Embryonic facial prominence (tissue), 1 donor: ENCODE data around the gene MARCHF9.

ENCODE experiments used
- DNase-seq: peaks from one replicate; pipeline ENCODE4 v3.0.0-alpha.2; 2016; ENCODE audit errors: extremely low spot score

The MARCHF9 gene

GRCh38 chr12:57724003-57724935, 30.6 kb upstream of the MARCHF9 start:
- DNase-seq = no peak

DNA sequence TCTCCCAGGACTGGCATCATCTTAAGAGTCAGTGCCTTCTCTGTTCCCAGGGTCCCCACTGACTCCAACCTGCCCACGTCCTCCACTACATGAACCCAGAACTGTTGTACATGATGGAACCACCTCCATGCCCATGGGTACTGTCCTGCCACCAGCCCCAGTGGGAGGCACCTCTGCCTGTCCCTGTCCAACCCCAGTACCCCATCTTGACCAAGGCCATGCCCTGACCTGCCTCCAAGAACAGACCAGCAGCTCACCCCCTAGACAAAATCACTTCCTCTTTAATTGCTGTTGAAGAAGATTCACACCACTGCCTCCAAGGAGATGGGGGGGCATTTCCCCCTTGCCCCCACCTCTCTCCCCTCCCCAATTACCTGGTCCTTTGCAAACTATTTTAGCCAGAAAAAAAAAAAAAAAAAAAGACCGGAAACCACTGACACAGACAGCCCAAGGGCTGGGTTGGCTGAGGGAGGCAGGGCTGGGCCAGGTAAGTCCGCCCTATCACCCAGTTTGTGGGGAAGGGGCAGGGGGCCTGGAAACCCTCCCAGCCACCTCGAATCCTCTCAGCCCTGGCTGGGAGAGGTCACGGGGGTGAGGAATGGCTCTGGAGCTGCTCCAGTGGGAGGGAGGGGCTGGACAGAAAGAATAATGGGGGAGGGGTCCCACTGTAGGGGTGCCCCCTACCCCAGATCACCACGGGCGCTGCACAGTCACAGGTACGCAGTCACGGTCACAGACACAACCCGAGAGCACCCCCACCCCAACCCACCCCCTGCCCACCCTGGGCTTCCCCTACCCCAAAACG, 29.8 kb upstream of the MARCHF9 start:
- no peak for DNase-seq

DNA sequence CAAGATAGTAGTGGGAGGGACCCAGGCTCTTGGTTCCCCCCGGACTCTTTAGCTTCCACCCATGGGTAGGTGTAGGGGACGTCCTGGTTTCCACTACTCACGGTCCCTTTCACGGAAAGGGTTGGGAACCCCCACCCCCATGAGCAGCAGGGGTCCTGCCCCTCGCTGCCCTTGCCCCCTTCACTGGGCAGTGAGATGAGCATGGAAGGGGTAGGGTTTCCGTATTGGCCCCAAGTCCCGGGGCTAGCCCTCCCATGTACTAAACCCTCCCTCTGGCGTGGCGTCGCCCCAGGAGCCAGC, 29.1 kb upstream of the MARCHF9 start:
- no peak for DNase-seq

GRCh38 chr12:57726151-57726883, 28.6 kb upstream of the MARCHF9 start:
- no peak for DNase-seq

DNA sequence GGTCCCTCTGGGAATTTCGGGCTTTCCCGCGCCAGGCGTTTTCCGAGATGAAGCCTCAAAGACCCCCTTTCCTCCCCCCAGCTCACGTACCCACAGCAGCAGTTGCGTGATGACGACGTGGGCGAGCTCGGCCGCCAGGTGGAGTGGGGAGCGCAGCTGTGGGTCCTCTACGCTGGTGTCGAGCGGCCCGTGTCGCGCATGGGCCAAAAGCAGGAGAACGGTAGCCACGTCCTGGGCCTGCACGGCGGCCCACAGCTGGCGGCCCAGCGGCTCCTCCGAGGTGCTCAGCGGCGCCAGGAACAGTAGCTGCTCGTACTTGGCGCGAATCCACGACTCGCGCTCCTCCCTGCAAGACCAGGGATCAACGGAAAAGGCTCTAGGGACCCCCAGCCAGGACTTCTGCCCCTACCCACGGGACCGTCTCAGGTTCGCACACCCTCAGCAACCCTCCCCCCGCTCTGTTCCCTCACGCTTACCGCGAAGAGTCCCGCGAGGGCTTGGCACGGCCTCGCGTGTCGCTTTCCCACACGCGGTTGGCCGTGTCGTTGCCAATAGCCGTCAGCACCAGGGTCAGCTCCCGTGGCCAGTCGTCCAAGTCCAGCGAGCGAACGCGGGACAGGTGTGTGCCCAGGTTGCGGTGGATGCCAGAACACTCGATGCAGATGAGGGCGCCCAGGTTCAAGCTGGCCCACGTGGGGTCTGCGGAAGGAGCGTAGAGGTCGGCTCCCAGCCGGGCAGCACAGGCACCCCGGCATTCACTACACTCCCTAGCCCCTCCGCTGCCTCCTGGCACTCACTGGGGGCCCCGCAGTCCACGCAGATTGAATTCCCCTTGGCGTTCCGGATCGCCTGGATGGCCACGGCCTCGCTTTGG, 27.8 kb upstream of the MARCHF9 start:
- no peak for DNase-seq

DNA sequence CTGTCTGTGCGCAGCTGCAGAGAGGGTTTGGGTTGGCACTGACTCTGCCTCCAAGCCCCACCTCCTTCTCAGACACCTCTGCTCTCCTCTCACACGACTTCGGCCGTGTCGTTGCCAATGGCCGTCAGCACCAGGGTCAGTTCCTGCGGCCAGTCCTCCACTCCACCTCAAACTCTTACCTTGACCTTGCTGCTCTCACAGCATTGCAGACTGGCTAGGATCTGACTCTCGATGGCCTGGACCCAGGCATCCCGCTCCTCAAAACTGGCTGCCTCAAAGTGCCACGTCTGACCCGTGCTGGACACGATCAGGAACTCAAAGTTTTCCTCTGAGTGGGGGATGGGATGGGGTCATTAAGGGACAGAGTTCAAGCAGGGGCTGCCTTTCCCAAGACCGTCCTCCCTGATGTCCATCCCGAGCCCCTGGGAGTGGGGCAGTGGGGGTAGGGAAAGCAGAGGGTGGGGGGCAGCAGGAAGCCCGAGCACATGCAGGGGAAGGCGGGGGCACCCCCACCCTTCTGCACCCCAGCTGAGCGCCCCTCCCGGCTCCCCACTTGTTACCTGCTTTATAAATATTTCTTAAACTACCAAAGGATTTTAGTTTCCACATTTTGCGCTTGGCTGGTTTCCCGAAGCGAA, 27.0 kb upstream of the MARCHF9 start:
- no peak for DNase-seq

DNA sequence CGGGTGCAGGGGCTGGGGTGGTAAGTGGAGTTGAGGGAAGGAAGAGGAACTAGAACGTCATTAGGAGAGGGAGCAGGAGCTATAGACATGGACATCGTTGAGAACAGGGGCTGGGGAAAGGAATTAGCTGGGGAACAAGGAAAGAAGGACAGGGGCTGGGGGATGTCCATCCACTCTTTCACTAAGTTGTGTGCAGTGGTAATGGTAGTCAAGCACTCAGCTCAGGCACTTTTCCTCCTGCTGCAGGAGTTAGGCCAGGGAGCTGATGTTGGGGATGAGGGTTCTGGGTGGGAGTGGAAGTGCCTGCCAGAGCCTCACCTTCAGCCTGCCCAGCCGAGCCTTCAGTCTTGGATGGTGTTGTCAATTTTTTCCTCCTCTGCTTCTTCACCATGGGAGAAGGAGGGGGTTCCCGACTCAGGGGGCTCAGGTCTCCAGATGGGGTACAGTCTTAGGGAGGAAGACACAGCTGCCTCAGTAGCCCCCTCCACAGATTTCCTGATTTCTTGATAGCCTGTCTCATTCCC, 25.5 kb upstream of the MARCHF9 start:
- DNase-seq = no peak

- DNase-seq = no peak
These were observed 24.4 kb upstream of the MARCHF9 start for GRCh38 chr12:57730336-57731067.

- DNase-seq = no peak
These were observed 23.4 kb upstream of the MARCHF9 start for GRCh38 chr12:57731411-57732080.

- no peak for DNase-seq
These were observed 22.6 kb upstream of the MARCHF9 start for GRCh38 chr12:57732270-57732669.

DNA sequence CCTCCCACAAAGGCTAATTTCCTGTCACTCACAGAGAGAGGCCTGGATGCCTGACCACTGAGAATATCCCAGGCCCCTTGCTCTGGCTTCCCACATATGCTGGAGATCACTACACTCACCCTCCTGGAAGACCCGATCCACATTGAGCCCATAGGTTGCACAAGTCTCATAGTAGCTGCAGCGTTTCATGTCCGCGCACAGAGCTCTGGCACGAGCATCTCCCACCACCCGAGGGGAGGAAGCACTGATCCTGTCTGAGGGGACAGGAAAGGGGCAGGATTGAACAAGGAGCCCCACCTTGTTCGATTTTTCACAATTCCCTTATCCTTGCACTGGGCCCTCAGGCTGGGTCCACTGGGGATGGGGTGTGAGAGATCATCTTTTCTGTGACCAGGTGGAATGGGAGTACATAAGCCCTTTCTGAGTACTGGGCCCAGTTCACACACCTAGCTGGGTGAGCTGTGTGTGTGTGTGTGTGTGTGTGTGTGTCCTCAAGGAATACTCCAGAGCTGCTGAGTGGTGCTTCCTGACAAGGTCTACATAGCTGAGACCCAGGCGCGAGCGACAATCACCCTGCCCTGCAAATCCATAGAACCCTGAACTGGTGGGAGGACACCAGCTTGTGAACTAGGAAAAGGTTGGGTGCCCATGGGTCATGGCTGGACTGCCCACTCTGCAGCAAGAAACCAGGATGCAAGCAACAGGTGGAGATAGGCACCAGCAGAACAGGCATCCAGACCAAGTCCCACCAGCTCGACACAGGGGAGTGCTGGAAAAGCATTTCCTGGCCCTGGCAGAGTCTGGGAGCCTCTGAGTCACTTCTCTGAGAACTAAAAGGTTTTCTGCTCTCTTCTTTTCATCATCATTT, 21.9 kb upstream of the MARCHF9 start:
- DNase-seq = no peak

DNA sequence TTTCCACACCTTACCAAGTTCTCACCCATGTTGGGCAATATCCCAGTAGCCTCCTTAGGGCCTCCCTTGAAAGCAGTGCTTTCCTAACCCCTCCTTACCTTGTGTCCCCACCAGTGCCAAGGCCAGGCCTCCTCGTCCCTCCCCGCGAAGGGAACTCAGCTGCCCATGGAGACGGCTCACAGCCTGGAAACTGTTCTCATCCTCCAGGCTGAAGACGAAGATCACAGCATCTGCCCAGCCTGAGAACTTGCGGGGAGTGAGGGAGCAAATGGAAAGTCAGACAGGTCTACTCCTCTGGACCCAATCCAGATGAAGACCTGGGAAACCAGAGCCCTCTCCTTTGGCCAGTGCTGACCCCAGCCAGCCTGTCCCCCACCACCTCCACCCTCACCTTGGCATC, 21.0 kb upstream of the MARCHF9 start:
- DNase-seq = no peak

DNA sequence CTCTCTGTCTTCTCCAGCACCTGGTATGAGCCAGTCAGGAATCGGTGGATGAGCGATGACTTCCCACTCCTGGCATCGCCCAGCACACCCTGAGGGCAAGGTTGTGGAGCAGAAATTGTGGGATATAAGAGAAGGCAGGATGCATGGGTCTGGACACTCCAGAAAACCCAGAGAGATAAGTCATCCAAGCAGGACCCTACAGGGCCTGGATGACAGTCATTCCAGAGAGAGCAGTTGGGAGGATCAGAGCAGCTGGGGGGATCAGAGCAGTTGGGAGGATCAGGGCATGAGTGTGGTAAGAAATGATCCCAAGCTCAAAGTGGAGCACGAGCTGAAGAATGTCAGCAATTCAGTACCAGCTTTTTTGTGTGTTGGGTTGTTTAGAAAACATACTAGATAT, 20.3 kb upstream of the MARCHF9 start:
- no peak for DNase-seq

DNA sequence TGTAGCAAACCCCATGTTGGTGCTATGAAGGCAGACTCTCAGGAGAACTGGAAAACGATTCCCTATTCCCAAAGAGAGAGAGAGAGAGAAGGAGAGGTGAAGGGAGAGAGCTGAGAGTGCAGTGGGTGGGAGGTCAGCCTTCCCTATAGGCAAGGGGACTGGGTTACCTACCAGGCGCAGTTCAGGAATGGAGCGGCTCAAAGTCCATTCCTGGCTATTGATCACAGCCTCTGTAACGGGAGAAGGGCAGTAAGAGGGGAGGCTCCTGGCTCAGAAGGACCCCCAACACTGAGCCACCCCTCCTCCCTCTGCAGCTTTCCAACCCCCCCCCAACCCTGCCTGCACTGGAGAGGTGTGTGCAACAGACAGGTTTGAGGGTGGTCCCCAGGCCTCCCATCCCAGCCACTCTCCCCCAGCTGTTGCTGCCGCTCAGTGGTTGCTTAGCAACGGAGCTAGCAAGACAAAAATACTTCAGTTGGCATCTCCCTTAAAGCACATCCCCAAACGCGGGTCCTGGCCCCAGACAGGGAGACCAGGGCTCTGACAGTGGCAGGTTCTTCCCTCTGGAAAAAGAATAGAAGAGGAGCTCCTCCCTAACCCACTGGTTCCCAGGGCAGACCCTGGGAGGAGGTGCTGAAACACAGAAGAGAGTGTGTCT, 19.6 kb upstream of the MARCHF9 start:
- no peak for DNase-seq

DNA sequence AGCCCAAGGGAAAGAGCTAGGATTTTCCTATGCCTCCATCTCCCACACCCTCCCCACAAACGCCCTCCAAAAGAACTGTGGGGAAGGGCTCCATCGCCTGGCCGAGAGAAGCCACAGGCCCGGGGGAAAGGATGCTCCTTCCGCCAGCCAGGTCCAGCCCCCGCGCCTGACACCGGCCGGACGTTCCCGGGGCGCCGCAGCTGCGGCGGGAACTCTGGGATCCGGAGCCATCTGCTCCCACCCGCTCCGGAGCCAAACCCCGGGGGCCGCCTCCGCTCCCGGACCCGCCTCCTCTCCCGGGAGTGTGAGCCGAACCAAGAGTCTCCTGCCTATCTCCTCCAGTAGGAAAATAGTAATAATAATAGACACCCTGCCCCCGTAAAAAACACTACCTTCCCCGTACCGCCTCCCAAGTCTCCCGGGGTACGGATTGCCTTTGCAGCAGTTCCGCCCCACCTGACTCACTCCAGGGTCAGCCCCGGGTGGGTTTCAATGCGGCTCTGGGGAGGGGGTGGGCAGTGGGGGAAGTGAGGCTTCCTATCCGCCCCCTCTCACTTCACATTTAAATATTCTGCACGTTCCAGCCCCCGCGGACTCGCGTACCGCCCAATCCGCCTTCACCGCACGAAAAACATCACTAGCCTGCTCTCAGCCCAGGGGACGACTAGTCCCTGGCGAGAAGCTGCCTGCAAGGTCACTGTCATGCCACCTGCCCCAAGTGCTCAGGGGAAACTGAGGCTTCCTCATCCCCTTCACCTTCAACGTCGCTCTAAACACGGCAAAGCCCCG, 18.8 kb upstream of the MARCHF9 start:
- no peak for DNase-seq

DNA sequence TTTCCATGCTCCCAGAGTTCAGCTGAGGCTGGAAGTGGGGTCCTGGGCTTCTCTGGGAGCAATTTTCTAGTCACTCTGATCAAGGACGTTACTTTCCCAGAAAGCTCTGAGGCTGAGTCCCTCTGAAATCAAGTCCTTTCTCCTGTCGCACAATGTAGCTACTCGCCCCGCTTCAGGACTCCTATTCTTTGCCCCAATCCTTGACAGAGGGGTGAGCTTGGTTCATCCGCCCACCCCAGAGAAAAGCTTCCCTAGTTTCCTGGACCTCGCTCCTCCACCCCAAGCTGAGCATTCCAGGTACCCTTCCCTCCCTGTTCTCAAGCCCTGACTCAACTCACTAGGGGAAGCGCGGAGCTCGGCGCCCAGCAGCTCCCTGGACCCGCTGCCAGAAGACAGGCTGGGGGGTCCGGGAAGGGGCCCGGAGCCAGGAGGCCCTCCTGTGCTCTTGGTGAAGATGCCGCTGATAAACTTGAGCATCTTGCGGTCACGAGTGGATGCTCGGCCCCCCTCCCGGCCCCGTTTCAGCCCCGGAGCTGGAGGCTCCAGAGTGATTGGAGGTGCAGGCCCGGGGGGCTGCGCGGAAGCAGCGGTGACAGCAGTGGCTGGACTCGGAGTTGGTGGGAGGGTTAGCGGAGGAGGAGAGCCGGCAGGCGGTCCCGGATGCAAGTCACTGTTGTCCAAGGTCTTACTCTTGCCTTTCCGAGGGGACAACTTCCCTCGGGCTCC, 18.0 kb upstream of the MARCHF9 start:
- DNase-seq = no peak
